ENCODE results near the gene CYP27C1.
A peak's percentile ranks its signal among the peaks of the same experiment; 100 is the strongest.

Gene CYP27C1

DNA sequence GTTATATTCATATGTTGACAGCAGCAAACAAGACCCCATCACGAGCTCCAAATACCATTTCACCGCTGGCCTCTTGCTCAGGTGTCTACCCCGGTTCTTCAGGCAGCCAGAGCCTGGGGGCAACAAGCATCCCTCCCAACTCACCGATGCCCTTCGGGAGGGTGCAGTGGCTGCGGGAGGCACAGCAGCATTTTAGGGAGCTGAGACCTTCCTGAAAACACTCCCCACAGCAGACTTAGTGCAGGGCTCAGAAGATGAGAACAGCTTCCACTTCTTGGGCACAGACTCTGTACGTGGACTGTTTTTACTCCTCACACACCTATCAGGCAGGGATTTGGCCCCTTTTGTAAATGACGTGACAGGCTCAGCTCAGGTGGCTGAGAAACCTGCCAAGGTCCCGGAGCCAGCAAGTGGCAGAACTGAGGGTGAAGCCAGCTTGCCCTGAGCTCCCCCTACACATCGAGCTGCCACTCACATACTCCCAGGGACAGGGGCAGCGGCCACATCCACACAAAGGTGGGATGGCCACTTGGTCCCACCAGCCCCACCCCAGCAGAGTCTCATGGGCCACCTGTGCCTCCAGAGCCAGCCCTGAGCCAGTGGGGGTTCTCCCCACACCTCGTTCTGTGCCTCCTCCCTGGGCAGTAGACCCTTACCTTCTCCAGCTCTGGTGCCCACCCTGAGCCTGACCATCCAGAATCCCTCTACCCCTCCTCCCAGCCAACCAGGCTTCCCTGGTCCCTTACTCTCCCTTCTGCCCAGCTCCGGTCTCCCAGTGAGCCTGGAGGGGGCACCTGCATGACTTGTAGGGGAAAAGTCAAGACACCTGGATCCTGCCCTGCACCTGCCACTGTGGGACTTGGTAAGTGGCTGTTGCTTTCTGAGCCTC, 28.5 kb downstream of the CYP27C1 start:
- no peak for DNase-seq

- no peak for DNase-seq
These were observed 31.3 kb downstream of the CYP27C1 start for GRCh38 chr2:127188797-127189196.

DNA sequence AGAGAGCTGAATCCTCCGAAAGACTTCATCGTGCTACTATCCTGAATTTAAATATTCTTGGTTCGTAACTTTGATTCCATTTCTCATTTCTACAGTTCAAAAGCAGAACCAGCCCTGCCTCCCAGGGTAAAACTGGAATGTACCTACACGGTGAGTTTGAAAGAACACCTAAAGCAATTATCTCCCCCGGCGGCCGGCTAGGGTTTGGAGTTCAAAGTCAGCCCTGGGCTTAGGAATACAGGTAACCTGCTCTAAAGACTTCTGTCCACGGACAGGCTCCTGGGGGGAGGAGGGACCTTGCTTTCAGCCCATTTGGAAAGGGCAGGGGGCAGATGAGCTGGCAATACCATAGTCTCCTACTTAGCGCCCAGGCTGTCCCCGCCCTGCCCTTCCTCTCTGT, 32.3 kb downstream of the CYP27C1 start:
- DNase-seq: no peak

GRCh38 chr2:127187081-127187775, 32.9 kb downstream of the CYP27C1 start:
- DNase-seq: no peak

- DNase-seq: no peak
These were observed 34.4 kb downstream of the CYP27C1 start for GRCh38 chr2:127185705-127186104.

GRCh38 chr2:127185093-127185492, 35.0 kb downstream of the CYP27C1 start:
- peak; percentile 33 for DNase-seq

- no peak for DNase-seq
These were observed 36.3 kb downstream of the CYP27C1 start for GRCh38 chr2:127183771-127184170.

GRCh38 chr2:127182626-127183458, 37.3 kb downstream of the CYP27C1 start:
- DNase-seq: no peak

DNA sequence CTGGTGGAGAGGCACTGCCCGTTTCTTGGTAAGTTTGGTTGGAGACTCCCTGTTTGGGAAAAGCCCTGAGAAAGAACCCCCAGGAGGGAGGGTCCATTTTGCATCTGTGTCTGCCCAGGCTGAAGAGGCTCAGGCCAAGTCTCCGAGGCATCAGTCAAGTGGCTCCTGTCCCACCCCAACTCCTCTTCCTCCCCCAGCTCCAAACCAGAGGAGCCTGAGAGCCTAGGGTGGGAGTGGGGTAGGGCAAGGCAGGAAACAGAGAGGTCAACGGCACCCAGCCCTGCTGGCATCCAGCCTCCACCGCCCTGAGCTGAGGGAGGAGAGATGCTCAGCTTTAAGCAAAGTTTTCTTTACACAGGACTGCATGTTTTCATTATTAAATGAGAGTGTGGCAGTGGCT, 38.2 kb downstream of the CYP27C1 start:
- no peak for DNase-seq

GRCh38 chr2:127179766-127180165, 40.3 kb downstream of the CYP27C1 start:
- DNase-seq: no peak

DNA sequence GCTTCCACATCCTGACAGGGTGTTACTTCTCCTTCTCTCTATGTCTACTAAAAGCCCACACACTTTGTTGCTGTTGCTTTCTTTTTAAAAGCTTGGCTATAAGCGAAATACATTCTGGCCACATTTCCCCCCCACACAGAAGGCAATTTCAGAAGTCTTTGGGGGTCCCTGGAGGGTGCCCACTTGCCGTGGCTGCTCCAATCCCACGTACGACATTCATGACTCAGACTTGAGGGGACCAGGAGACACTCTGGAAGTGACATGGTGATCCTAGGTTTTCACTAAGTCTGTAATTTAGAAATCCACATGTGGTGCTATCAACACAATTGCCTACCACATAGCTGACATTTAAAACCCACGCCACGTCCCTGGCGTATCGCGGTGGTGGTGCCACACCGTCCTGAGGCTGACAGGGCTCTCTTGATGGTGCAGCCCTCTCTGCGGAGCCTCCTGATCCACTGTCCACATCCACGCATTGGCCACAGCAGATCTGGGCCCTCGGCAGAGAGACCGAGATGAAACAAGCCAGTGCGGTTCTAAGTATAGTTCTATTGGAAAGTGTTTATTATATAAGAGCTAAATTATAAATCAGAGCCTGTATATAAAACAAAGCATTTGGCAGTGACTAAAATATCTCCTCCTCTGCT, 42.4 kb downstream of the CYP27C1 start:
- no peak for DNase-seq

DNA sequence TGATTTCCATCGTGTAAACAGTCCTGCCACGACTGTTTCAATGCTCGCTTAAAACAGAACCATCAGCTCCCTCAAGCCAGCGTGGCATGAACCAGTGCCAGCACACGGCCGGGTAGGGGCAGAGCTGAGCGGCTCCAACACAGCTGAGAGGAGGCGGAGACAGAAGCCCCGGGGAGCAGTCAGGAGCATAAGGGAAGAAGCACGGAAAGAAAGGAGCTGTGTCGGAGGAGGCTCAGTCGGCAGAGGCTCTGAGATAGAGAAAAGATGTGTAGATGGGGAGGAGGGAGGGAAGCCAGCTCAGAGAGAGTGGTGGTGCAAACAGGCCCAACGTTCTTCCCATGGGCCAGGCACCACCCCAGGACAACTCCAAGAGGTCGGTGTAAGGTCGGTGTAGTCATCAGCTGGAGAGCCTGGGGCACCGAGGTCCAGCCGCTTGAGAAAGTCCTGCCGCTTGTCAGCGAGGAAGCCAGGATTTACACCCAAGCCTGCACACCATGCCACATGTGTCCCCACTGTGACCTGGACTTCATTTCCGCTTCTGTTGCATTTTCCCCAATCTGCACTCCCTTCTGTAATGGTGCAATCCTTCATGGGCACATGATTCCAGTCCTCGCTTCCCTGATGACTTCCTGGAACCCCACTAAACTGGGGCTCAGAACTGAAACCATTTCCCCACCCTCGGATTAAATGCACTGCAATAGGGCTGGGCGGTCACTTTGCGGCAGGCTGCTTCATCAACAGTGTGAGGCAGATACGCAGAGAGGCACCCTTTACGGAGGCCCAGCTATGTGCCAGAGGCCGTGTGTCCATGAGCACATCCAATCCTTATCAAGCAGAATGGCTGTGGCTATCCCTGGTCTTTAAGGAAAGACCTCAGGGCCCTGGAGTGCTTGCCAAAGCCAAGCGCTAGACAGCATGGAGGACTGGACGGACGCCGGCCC, 43.5 kb downstream of the CYP27C1 start:
- no peak for DNase-seq

- no peak for DNase-seq
These were observed 44.2 kb downstream of the CYP27C1 start for GRCh38 chr2:127175751-127176354.

DNA sequence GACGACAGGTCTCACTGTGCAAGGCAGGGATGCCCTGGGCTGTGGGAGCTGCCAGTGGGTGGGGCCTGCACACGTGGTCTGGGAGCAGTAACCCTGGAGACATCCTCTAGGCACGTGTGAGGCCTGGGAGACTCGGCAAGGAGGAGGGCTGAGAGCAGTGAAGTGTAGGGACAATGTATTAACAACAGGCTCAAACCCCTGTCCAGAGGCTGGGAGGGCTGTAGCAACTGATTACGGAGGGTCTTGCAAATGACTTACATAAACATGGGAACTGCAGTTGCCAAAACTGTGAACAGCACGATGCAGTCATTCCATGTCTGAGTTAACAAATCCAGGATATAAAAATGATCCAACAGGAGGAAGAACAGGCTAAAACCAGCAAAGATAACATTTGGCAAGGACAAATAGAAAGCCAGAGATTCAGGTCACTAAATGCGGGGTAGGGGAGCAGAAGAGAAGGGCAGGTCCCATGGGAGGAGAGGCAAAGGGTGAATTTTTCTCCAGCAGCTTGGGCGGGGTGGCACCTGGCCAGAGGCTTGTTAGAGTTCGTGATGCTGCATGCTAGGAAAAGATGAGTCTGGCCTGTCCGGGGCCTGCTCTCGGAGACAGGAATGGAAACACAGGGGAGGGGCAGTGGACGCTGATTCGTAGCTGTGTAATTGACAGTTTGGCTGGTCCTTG, 44.9 kb downstream of the CYP27C1 start:
- DNase-seq: no peak

DNA sequence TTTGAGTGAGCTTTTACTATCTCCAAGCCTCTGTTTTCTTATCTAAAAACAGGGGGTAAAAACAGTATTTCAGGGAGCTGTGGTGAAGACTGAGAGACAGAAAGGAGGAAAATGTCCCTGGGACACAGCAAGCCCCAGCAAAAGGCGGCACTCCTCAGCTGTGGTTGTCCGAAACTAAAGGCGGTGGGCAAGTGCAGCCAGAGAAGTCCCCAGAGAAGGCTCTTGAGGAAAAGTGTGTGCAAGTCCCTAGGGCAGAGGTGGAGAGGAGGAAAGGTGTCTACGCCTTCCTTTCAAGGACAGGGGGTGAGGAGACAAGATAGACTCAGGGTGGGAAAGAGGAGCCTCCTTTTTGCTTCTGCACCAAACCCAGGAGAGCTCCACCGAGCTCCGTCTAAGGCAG, 45.5 kb downstream of the CYP27C1 start:
- no peak for DNase-seq

- DNase-seq: no peak
These were observed 46.0 kb downstream of the CYP27C1 start for GRCh38 chr2:127174136-127174535.

- no peak for DNase-seq
These were observed 47.0 kb downstream of the CYP27C1 start for GRCh38 chr2:127173057-127173456.

GRCh38 chr2:127172306-127172705, 47.8 kb downstream of the CYP27C1 start:
- DNase-seq: no peak

DNA sequence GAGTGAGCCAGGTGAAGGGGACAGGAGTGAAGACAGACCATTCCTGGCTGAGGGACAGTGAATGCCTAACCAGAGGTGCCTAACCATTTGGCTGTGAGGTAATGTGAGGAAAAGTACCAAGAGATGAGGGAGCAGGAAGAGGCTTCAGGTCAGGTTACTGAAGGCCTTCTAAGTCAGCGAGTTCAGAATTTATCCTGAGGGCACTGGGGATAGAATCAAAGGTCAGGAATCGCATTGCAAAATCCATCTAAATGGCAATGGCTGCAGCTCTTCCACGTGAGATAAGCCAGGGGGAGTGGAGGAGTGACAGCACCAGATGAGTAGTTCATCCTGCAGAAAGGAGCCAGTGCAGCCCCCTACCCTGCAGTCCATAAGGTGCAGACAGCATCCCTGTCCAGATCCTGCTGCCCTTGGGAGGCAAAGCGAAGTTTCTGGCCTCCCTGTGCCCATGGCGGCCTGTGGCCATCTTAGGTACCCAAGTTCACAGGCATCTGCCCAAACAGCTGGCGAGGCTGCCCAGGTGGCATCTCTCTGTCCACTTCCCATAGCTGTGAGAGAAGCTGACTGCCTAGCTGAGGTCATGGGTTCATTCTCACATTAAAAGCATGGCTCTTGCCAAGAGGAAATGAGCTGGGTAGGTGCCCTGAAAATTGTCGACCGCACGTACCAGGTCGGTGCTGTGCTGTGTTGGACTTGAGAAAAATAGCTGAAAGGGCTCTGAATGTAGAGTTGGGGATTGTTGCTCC, 49.5 kb downstream of the CYP27C1 start:
- DNase-seq: peak; percentile 84

DNA sequence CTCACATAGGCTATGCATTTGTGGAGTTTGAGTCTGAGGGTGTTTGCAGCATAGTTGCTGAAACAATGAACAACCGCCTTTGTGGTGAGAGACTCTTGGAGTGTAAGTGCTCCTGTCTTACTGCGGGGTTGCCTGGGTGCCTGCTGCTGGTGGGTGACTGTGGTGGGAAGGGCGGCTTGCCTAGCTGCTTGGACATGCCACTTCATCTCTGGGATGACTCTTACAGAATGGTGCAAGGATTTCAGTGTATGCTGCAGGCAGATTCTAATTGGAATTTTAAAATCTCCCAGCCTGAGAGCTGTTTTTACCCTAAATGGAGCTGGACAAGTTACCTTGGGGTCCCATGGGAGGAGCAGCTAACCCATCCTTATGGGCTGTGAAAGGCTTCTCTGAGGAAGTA, 50.1 kb downstream of the CYP27C1 start:
- DNase-seq: no peak

All from RPMI8226 (cell line).